Astrocyte of the spinal cord (primary cell): ENCODE measurements around the gene TRERF1.

ENCODE experiments used
- DNase-seq: peaks from one replicate; pipeline ENCODE4 v3.0.0; 2011; ENCODE audit warnings: low read depth, low spot score
- H3K4me3 ChIP-seq: 2 replicates; pipeline ENCODE4 v1.5.1; 2011; ENCODE audit warnings: low read depth, mild to moderate bottlenecking, low read length, moderate library complexity
- in situ Hi-C: cut with HindIII; loops from 2 replicates; pipeline ENCODE4 v1.10.0; 2017; ENCODE audit warnings: low sequenced_read_pairs
- TF ChIP-seq, protein P1 (sequence below): IDR thresholded peaks from 2 replicates; pipeline ENCODE4 v1.5.1; 2012; ENCODE audit warnings: low read depth, mild to moderate bottlenecking, low read length, inconsistent platforms

Gene TRERF1

DNA sequence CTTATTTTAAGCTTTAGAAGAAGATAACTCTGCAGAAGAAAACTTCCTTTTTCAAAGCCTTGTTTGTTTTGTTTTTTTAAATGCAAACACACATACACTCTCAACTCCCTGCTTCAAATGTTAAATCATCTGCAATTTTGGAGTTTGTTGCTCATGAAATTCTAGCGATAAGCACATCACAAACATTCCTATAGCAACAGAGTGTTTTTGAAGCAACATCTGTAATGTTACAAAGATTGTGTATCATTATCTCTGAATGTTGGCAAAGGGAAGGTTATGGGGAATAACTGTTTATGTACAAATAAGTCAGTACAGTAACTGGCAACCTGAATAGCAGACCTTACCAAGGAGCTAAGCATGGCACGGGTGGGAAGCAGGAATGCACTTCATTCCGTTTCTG lies 149.3 kb downstream of the TRERF1 start:
- H3K4me3 ChIP-seq = no peak overlapping the region
- TF ChIP-seq, protein P1, sequence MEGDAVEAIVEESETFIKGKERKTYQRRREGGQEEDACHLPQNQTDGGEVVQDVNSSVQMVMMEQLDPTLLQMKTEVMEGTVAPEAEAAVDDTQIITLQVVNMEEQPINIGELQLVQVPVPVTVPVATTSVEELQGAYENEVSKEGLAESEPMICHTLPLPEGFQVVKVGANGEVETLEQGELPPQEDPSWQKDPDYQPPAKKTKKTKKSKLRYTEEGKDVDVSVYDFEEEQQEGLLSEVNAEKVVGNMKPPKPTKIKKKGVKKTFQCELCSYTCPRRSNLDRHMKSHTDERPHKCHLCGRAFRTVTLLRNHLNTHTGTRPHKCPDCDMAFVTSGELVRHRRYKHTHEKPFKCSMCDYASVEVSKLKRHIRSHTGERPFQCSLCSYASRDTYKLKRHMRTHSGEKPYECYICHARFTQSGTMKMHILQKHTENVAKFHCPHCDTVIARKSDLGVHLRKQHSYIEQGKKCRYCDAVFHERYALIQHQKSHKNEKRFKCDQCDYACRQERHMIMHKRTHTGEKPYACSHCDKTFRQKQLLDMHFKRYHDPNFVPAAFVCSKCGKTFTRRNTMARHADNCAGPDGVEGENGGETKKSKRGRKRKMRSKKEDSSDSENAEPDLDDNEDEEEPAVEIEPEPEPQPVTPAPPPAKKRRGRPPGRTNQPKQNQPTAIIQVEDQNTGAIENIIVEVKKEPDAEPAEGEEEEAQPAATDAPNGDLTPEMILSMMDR = no peak
- no peak for DNase-seq
- in situ Hi-C loops = no loop called here

DNA sequence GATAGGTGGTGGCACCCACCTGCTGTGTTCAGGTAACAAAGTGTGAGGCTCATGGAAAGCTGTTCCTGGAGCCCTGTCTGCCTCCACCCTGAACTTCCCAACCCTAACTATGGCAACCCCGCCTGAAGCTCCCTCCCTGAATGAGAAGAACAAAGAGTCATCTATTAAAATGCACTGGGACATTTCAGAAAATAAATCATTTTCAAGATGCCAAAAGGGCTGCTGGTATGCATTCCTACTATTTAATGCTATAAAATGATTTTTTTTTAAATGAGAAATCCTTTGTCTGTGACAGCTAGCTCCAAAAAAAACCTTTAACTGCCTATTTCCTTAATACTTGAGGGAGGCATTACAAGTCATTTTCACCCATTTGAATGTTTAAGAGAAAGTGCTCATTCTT lies 149.7 kb downstream of the TRERF1 start:
- DNase-seq = no peak
- TF ChIP-seq, protein P1 = no peak
- H3K4me3 ChIP-seq = no peak overlapping the region
- in situ Hi-C loops = no loop called here

DNA sequence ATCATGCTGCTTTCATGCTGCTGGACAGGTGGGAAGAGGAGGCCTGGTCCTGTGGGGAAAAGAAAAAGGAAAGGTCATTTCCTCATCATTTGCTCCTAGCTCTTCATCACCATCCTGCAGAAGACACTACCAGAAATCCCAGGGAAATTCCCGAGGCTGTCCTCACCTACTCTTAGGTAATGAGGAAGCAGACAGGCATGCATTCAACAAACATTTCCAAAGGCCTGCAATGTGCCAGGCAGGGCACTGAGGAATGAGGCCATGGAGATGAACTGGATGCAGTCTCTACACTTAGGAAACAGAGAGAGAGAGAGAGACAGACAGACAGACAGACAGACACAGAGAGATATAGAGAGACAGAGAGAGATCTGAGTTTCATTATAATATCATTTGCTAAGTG lies 151.0 kb downstream of the TRERF1 start:
- no peak overlapping the region for H3K4me3 ChIP-seq
- DNase-seq = no peak
- TF ChIP-seq, protein P1 = no peak
- in situ Hi-C loops = no loop called here

DNA sequence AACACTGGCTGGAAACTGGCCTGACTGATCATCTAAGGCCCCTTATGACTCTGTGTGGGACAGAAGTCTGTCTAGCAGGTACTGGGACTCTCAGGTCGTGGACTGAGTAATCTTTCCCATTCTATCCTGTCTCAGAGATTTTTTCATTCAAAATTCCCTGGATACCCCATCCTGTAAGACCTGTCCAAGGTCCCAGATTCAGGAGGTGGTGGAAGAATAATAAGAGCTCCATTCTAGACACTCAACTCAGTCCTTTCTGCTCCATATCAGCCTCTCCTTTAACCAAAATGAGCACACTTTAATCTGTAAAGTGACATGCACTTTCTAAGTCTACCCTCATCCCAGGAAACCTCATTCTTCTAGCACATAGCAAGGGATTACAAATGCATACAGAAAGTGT lies 151.5 kb downstream of the TRERF1 start:
- no peak for DNase-seq
- TF ChIP-seq, protein P1 = no peak
- in situ Hi-C loops = no loop called here
- H3K4me3 ChIP-seq = no peak overlapping the region

DNA sequence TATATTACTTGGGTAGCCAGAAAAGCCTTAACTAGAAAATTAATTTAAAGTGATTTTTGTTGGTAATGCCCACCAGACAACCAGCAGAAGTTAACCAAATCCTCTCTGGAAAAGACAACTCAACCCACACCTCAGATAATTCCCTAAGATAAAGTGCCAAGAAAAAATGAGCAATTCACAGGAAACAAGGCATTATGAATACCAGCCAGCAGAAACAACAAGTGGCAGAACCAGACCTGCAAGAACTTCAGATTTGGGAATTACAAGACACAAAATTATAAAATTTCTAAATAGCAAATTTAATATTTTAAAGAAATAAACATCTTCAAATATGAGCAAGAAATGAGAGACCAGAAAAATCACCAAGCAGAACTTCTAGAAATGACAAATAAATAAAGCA lies 154.1 kb downstream of the TRERF1 start:
- TF ChIP-seq, protein P1 = no peak
- DNase-seq = no peak
- in situ Hi-C loops = no loop called here
- no peak overlapping the region for H3K4me3 ChIP-seq

DNA sequence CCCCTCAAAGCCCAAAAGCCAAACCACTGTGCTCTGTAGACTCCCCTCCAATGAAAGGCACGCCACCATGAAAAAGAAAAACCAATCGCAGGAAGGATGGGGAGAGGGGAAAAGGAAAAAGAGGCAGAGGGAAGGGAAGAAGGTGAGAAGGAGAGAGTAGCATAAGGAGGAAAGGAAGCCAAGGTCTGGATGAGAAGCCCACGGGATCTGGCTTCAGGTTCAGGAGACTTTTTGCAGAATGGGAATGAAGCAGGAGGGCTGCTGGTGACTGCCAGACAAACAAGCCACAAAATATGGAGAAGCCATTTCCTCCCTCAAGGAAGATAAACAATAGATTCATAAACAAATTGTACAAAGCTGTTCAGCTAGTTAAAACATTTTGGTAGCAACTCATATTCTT lies 155.1 kb downstream of the TRERF1 start:
- no peak overlapping the region for H3K4me3 ChIP-seq
- in situ Hi-C loops = no loop called here
- no peak for DNase-seq
- TF ChIP-seq, protein P1 = no peak

DNA sequence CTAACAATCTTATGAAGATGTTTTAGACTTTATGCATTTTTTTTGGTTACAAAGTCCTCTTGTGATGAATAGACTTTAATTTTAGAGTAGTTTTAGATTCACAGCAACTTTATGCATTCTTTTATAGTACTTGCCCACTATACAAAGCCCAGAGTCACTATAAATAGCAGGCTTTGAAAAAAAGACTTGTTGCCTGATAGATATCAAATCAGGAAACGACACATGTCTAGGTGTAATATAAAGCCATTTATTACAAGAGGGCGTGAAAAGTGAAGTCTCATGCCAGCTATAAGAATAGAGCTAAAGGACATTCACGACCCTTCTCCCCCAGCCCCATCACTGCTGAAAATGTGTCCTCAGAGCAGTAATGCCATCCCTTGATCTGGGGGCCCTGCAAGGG lies 156.0 kb downstream of the TRERF1 start:
- DNase-seq = no peak
- TF ChIP-seq, protein P1 = no peak
- in situ Hi-C loops = no loop called here
- no peak overlapping the region for H3K4me3 ChIP-seq
